ENCODE data around the gene NUP210L.
A peak's percentile ranks its signal among the peaks of the same experiment; 100 is the strongest.

The NUP210L gene

GRCh38 chr1:154157520-154158306 lies 2.8 kb upstream of the NUP210L start:
- no peaks in the 10 kb centered on the region for H3K79me2 ChIP-seq (ENCODE audit: control insufficient read depth, insufficient read depth, low read length, poor library complexity)
- H3K4me3 ChIP-seq (ENCODE audit: low read depth, low read length), result no peak overlapping the region
- H4K12ac ChIP-seq (ENCODE audit: low read depth, low read length), result no peak overlapping the region
- no peak overlapping the region for H2BK5ac ChIP-seq (ENCODE audit: low read depth, low read length, poor library complexity)
- no peaks in the 10 kb centered on the region for H3K27me3 ChIP-seq (ENCODE audit: insufficient read depth, low read length)
- no peak overlapping the region for H3K14ac ChIP-seq (ENCODE audit: low read length)
- DNase-seq, result peak; percentile 35 to 41
- no peak overlapping the region for H3K4ac ChIP-seq (ENCODE audit: low read depth, low read length)
- H2BK12ac ChIP-seq (ENCODE audit: low read length), result no peak overlapping the region
- no peak overlapping the region for H2AK5ac ChIP-seq (ENCODE audit: low read length)
- peaks cover 12 to 37% of the 10 kb centered on the region in 2 experiments for H3K36me3 ChIP-seq (ENCODE audit: control insufficient read depth in 1 of 2, insufficient read depth in 2 of 2, low read length in 2 of 2)
- H3K23ac ChIP-seq (ENCODE audit: low read length), result no peak overlapping the region
- H3K4me2 ChIP-seq (ENCODE audit: low read length), result no peak overlapping the region
- H3K9ac ChIP-seq (ENCODE audit: low read length), result no peak overlapping the region
- H3K27ac ChIP-seq (ENCODE audit: low read depth, low read length), result no peak overlapping the region
- no peaks in the 10 kb centered on the region for H3K79me1 ChIP-seq (ENCODE audit: low read length)
- whole genome bisulfite sequencing (ENCODE audit: extremely low coverage, insufficient coverage, insufficient read length), result no CpG with 5 or more reads among the region's 7 CpGs
- H3K9me3 ChIP-seq (ENCODE audit: insufficient read depth, low read depth, low read length), result no peaks in the 10 kb centered on the region
- H3K4me1 ChIP-seq (ENCODE audit: control insufficient read depth in 1 of 2, insufficient read depth in 2 of 2, low read length in 2 of 2), result no peaks in the 10 kb centered on the region
- H2AFZ ChIP-seq (ENCODE audit: insufficient read depth, low read length, poor library complexity), result no peak overlapping the region
- no peak overlapping the region for H2BK120ac ChIP-seq (ENCODE audit: insufficient read depth, low read length, poor library complexity)
- no peak overlapping the region for H4K8ac ChIP-seq (ENCODE audit: low read depth, low read length)
- H4K91ac ChIP-seq (ENCODE audit: low read depth, low read length), result no peak overlapping the region
- no peak overlapping the region for H3K18ac ChIP-seq (ENCODE audit: low read length)

GRCh38 chr1:154155251-154155650 lies 378 bp upstream of the NUP210L start:
- Histone ChIP-seq H4K12ac (ENCODE audit: low read depth, low read length) (no peak overlapping the region), H3K4me2 (ENCODE audit: low read length) (no peak overlapping the region), H2AK5ac (ENCODE audit: low read length) (no peak overlapping the region), H2BK120ac (ENCODE audit: insufficient read depth, low read length, poor library complexity) (no peak overlapping the region), H3K9me3 (ENCODE audit: insufficient read depth, low read depth, low read length) (no peaks in the 10 kb centered on the region), H3K79me2 (ENCODE audit: control insufficient read depth, insufficient read depth, low read length, poor library complexity) (no peaks in the 10 kb centered on the region), H3K4me1 (ENCODE audit: control insufficient read depth in 1 of 2, insufficient read depth in 2 of 2, low read length in 2 of 2) (no peaks in the 10 kb centered on the region), H3K9ac (ENCODE audit: low read length) (no peak overlapping the region), H3K14ac (ENCODE audit: low read length) (no peak overlapping the region), H3K36me3 (ENCODE audit: control insufficient read depth in 1 of 2, insufficient read depth in 2 of 2, low read length in 2 of 2) (peaks cover 6 to 23% of the 10 kb centered on the region in 2 experiments), H3K4ac (ENCODE audit: low read depth, low read length) (no peak overlapping the region), H3K27me3 (ENCODE audit: insufficient read depth, low read length) (no peaks in the 10 kb centered on the region), H3K27ac (ENCODE audit: low read depth, low read length) (no peak overlapping the region), H3K18ac (ENCODE audit: low read length) (no peak overlapping the region), H4K8ac (ENCODE audit: low read depth, low read length) (no peak overlapping the region), H3K4me3 (ENCODE audit: low read depth, low read length) (no peak overlapping the region), H3K23ac (ENCODE audit: low read length) (no peak overlapping the region), H2BK12ac (ENCODE audit: low read length) (no peak overlapping the region), H4K91ac (ENCODE audit: low read depth, low read length) (no peak overlapping the region), H2AFZ (ENCODE audit: insufficient read depth, low read length, poor library complexity) (no peak overlapping the region), H3K79me1 (ENCODE audit: low read length) (no peaks in the 10 kb centered on the region), H2BK5ac (ENCODE audit: low read depth, low read length, poor library complexity) (no peak overlapping the region)
- 100% methylated on average over 2 of the region's 9 CpGs for WGBS (ENCODE audit: extremely low coverage, insufficient coverage, insufficient read length)
- DNase-seq, result no peak

- Histone ChIP-seq H3K27me3 (ENCODE audit: insufficient read depth, low read length) (no peaks in the 10 kb centered on the region), H3K4me1 (ENCODE audit: control insufficient read depth in 1 of 2, insufficient read depth in 2 of 2, low read length in 2 of 2) (no peaks in the 10 kb centered on the region), H3K36me3 (ENCODE audit: control insufficient read depth in 1 of 2, insufficient read depth in 2 of 2, low read length in 2 of 2) (peaks cover 6 to 19% of the 10 kb centered on the region in 2 experiments), H3K4me2 (ENCODE audit: low read length) (no peak overlapping the region), H3K18ac (ENCODE audit: low read length) (no peak overlapping the region), H4K91ac (ENCODE audit: low read depth, low read length) (no peak overlapping the region), H2AFZ (ENCODE audit: insufficient read depth, low read length, poor library complexity) (no peak overlapping the region), H2BK120ac (ENCODE audit: insufficient read depth, low read length, poor library complexity) (no peak overlapping the region), H3K79me2 (ENCODE audit: control insufficient read depth, insufficient read depth, low read length, poor library complexity) (no peaks in the 10 kb centered on the region), H3K27ac (ENCODE audit: low read depth, low read length) (no peak overlapping the region), H3K4me3 (ENCODE audit: low read depth, low read length) (no peak overlapping the region), H2BK5ac (ENCODE audit: low read depth, low read length, poor library complexity) (no peak overlapping the region), H2BK12ac (ENCODE audit: low read length) (no peak overlapping the region), H2AK5ac (ENCODE audit: low read length) (no peak overlapping the region), H3K9ac (ENCODE audit: low read length) (no peak overlapping the region), H4K12ac (ENCODE audit: low read depth, low read length) (no peak overlapping the region), H3K79me1 (ENCODE audit: low read length) (no peaks in the 10 kb centered on the region), H3K4ac (ENCODE audit: low read depth, low read length) (no peak overlapping the region), H3K14ac (ENCODE audit: low read length) (no peak overlapping the region), H4K8ac (ENCODE audit: low read depth, low read length) (no peak overlapping the region), H3K9me3 (ENCODE audit: insufficient read depth, low read depth, low read length) (no peaks in the 10 kb centered on the region), H3K23ac (ENCODE audit: low read length) (no peak overlapping the region)
- no CpG with 5 or more reads among the region's 6 CpGs for WGBS (ENCODE audit: extremely low coverage, insufficient coverage, insufficient read length)
- DNase-seq, result no peak
These were observed 820 bp downstream of the NUP210L start for GRCh38 chr1:154154053-154154452.

GRCh38 chr1:154151311-154151710 lies 3.6 kb downstream of the NUP210L start:
- Histone ChIP-seq H3K23ac (ENCODE audit: low read length) (no peak overlapping the region), H4K91ac (ENCODE audit: low read depth, low read length) (no peak overlapping the region), H3K36me3 (ENCODE audit: control insufficient read depth in 1 of 2, insufficient read depth in 2 of 2, low read length in 2 of 2) (peaks cover 0 to 4% of the 10 kb centered on the region in 2 experiments), H2BK5ac (ENCODE audit: low read depth, low read length, poor library complexity) (no peak overlapping the region), H3K27ac (ENCODE audit: low read depth, low read length) (no peak overlapping the region), H2AFZ (ENCODE audit: insufficient read depth, low read length, poor library complexity) (no peak overlapping the region), H2BK12ac (ENCODE audit: low read length) (no peak overlapping the region), H2BK120ac (ENCODE audit: insufficient read depth, low read length, poor library complexity) (no peak overlapping the region), H3K4me2 (ENCODE audit: low read length) (no peak overlapping the region), H4K8ac (ENCODE audit: low read depth, low read length) (no peak overlapping the region), H2AK5ac (ENCODE audit: low read length) (no peak overlapping the region), H3K4me1 (ENCODE audit: control insufficient read depth in 1 of 2, insufficient read depth in 2 of 2, low read length in 2 of 2) (no peaks in the 10 kb centered on the region), H3K9ac (ENCODE audit: low read length) (no peak overlapping the region), H3K79me2 (ENCODE audit: control insufficient read depth, insufficient read depth, low read length, poor library complexity) (no peaks in the 10 kb centered on the region), H3K18ac (ENCODE audit: low read length) (no peak overlapping the region), H3K4ac (ENCODE audit: low read depth, low read length) (no peak overlapping the region), H3K9me3 (ENCODE audit: insufficient read depth, low read depth, low read length) (no peaks in the 10 kb centered on the region), H3K79me1 (ENCODE audit: low read length) (no peaks in the 10 kb centered on the region), H4K12ac (ENCODE audit: low read depth, low read length) (no peak overlapping the region), H3K27me3 (ENCODE audit: insufficient read depth, low read length) (no peaks in the 10 kb centered on the region), H3K14ac (ENCODE audit: low read length) (no peak overlapping the region), H3K4me3 (ENCODE audit: low read depth, low read length) (no peak overlapping the region)
- no peak for DNase-seq

All from trophoblast cell (in vitro differentiated cells and primary cell).